NT2/D1 (cell line): Measurements from ENCODE around the gene GYPA.
"Not testable (repeated sequence)": the region's sequence is repeated elsewhere in the genome, so short reads cannot be mapped to it uniquely, and the experiment has no call there.

Experiments
- SUZ12 ChIP-seq: IDR thresholded peaks from 2 replicates; pipeline ENCODE4 v1.6.1; 2011; ENCODE audit not compliant: insufficient read length, insufficient read depth; ENCODE audit errors: extremely low read depth
- YY1 ChIP-seq: IDR thresholded peaks from 2 replicates; pipeline ENCODE4 v1.6.1; 2011; ENCODE audit not compliant: insufficient read length, insufficient read depth
- ZNF274 ChIP-seq: IDR thresholded peaks from 2 replicates; pipeline ENCODE4 v1.6.1; 2011; ENCODE audit warnings: mild to moderate bottlenecking, low read depth, low read length

DNA sequence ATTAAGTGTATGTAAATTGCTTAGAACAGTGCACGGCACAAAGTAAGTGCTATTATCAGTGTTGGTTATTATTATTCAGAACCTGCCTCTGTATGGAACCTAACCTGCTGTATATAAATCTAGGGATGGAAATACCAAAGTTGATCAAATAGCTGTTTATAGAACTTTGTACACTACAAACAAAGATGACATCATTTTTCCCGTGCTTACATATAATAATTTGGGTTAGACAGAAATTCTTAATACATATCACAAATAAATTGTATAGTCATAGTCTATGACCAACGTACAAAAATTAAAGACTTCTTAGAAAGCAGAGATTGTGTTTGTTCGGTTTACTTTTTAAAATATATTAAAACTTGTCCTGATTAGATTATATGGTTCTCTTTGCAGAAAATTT is 4.3 kb downstream of the GYPA start:
- TF ChIP-seq ZNF274, YY1, SUZ12: not testable (repeated sequence)
